ENCODE measurements around the gene IL1R1.

- TF ChIP-seq CTCF (conservative IDR thresholded peaks at IDR 0.05; ENCODE audit: low read length) (no peak), EZH2phosphoT487 (IDR thresholded peaks at IDR 0.05; ENCODE audit: borderline replicate concordance, low read depth, low read length) (no peak)
Measured at GRCh38 chr2:102119255-102119654, 23.3 kb upstream of the IL1R1 start.

All from OCI-LY7 (cell line).